OCI-LY7 (cell line): ENCODE results near the gene PIH1D1. TPM values are rescaled to one million over a fixed set of nuclear protein-coding genes. Genes with fewer than 3 reads are reported as not detected.

Experiments used
- BruUV-seq: library from RNA; stranded (reverse); fragments of 400-500 nt; replicated peaks from 2 replicates; lab custom pipeline; 2021; lab: Mats Ljungman, UMichigan
- CTCF ChIA-PET: fragments of 300-600 bp; sonication (Branson Sonifier 250); formaldehyde crosslinking; loops from one replicate; lab custom pipeline; 2022; ENCODE audit warnings: antibody characterized with exemption; ENCODE audit not compliant: unreplicated experiment; lab: Charles Lee
- POLR2A ChIA-PET: fragments of 300-600 bp; sonication (Branson Sonifier 250); formaldehyde crosslinking; loops from one replicate; lab custom pipeline; 2022; ENCODE audit warnings: antibody characterized with exemption; lab: Charles Lee
- DNase-seq: peaks from one replicate; pipeline ENCODE4 v3.0.0-alpha.2; 2015; ENCODE audit warnings: low spot score
- H2AFZ ChIP-seq: fragments of 200-600 bp; sonication (generic), shearing (Covaris generic); 2 replicates; pipeline ENCODE4 v1.6.1; 2014; ENCODE audit warnings: mild to moderate bottlenecking, antibody characterized with exemption, low read length, moderate library complexity
- H3K27ac ChIP-seq: fragments of 200-600 bp; sonication (generic); 2 replicates; pipeline ENCODE4 v1.5.1; 2014; ENCODE audit warnings: mixed run types, low read depth, mild to moderate bottlenecking, moderate library complexity, low read length, inconsistent platforms; ENCODE audit not compliant: poor library complexity, severe bottlenecking
- H3K36me3 ChIP-seq: fragments of 200-600 bp; sonication (generic); 2 replicates; pipeline ENCODE4 v1.6.1; 2014; ENCODE audit warnings: mild to moderate bottlenecking, antibody characterized with exemption, low read length, moderate library complexity, mixed read lengths; ENCODE audit not compliant: insufficient read depth
- H3K4me1 ChIP-seq: fragments of 200-600 bp; sonication (generic); 2 replicates; pipeline ENCODE4 v1.5.1; 2014; ENCODE audit warnings: mild to moderate bottlenecking, low read length; ENCODE audit not compliant: insufficient read depth, poor library complexity, severe bottlenecking
- H3K4me2 ChIP-seq: fragments of 200-600 bp; sonication (generic); 2 replicates; pipeline ENCODE4 v1.6.1; 2014; ENCODE audit warnings: mild to moderate bottlenecking, low read length
- H3K4me3 ChIP-seq: fragments of 200-600 bp; sonication (generic); 2 replicates; pipeline ENCODE4 v1.5.1; 2014; ENCODE audit warnings: mild to moderate bottlenecking, low read depth, low read length; ENCODE audit not compliant: poor library complexity, severe bottlenecking
- H3K79me2 ChIP-seq: fragments of 200-600 bp; sonication (generic); 2 replicates; pipeline ENCODE4 v1.6.1; 2016; ENCODE audit warnings: low read depth, mild to moderate bottlenecking, low read length, moderate library complexity, mixed read lengths; ENCODE audit not compliant: insufficient read depth
- H3K9me2 ChIP-seq: fragments of 200-600 bp; sonication (generic); 2 replicates; pipeline ENCODE4 v1.6.1; 2016; ENCODE audit warnings: mild to moderate bottlenecking, low read length, mixed read lengths; ENCODE audit not compliant: insufficient read depth
- H3K9me3 ChIP-seq: fragments of 200-600 bp; sonication (generic); 2 replicates; pipeline ENCODE4 v1.6.1; 2014; ENCODE audit warnings: mild to moderate bottlenecking, mixed run types, low read length, mixed read lengths
- H4K20me1 ChIP-seq: fragments of 200-600 bp; sonication (generic); 2 replicates; pipeline ENCODE4 v1.6.1; 2014; ENCODE audit warnings: mild to moderate bottlenecking, antibody characterized with exemption, low read length, moderate library complexity, mixed read lengths; ENCODE audit not compliant: insufficient read depth
- EZH2phosphoT487 ChIP-seq: fragments of 200-600 bp; sonication (generic); IDR thresholded peaks from 2 replicates; pipeline ENCODE4 v1.6.1; 2018; ENCODE audit warnings: low read depth, borderline replicate concordance, mild to moderate bottlenecking, mixed run types, antibody characterized with exemption, low read length, moderate library complexity, mixed read lengths
- intact Hi-C: fragments of 100-400 bp; cut with micrococcal nuclease; formaldehyde crosslinking; loops from one replicate; pipeline ENCODE4 v1.10.0; 2022; ENCODE audit not compliant: unreplicated experiment
- total RNA-seq, 2 experiments: library from RNA; depleted of rRNA in 1 of 2; stranded (reverse); fragments of >200 nt in 1 of 2; shearing (Covaris generic) in 1 of 2; gene quantifications; 2 replicates each; pipeline ENCODE4 v1.2.3, GENCODE V29; 2014 to 2022
- TF ChIP-seq, protein P1 (sequence below): fragments of 200-600 bp; sonication (generic); conservative IDR thresholded peaks from 2 replicates; pipeline ENCODE4 v1.5.1; 2014; ENCODE audit warnings: mild to moderate bottlenecking, antibody characterized with exemption, low read length, moderate library complexity, mixed read lengths

The PIH1D1 gene
- total RNA-seq, 2 experiments from 2014 or later, result 95.5 to 117 TPM

DNA sequence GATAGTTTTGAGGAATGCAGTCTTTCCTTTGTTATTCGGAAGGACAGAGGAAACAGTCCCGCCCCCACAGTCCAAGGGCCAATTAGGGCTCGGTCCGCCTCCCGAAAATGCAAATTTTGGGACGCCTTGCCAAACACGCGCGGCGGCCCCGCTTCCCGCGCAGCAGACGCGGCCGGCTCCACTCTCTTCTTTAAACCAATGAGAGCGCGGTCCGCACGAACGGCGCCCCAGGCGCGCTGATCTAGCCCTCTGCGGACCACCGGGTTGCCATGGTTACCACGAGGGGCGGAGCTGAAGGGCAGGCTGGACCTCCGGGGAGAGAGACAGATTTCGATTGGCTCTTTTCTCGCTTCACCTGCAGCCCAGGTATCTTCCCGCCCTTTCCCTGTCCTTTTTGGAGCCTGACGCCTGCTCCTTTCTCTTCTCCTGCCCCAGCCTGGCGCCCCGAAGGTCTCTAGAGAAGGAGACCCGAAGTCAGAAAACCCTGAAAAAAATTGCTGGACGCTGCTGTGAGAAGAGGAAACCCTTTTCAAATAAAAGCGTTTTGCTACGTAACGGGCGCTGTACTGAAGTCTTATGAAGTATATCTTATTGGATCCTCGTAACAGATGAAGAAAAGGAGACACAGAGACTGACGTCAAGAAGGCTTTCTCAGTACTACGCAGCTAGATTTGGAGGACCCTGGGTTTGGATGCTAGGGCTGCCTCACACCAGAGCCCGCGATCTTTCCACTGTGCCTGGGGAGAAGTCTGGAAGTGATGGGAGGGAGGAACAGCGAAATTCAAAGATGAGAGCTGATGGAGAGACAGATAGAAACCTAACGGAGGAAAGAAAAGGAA lies 30.4 kb downstream of the PIH1D1 start:
- TF ChIP-seq EZH2phosphoT487, result peak; percentile 79; the same call in 1 of the 2 replicates
- TF ChIP-seq, protein P1, sequence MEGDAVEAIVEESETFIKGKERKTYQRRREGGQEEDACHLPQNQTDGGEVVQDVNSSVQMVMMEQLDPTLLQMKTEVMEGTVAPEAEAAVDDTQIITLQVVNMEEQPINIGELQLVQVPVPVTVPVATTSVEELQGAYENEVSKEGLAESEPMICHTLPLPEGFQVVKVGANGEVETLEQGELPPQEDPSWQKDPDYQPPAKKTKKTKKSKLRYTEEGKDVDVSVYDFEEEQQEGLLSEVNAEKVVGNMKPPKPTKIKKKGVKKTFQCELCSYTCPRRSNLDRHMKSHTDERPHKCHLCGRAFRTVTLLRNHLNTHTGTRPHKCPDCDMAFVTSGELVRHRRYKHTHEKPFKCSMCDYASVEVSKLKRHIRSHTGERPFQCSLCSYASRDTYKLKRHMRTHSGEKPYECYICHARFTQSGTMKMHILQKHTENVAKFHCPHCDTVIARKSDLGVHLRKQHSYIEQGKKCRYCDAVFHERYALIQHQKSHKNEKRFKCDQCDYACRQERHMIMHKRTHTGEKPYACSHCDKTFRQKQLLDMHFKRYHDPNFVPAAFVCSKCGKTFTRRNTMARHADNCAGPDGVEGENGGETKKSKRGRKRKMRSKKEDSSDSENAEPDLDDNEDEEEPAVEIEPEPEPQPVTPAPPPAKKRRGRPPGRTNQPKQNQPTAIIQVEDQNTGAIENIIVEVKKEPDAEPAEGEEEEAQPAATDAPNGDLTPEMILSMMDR, result no peak
- peak overlapping the region; percentile 19; the same call in 1 of the 2 replicates for H2AFZ ChIP-seq
- peak overlapping the region; percentile 68 for H3K4me2 ChIP-seq
- peaks cover 64% of the 10 kb centered on the region for H3K4me1 ChIP-seq
- POLR2A ChIA-PET, result interaction anchor here (0.5 to 0.9 kb wide), 5 partner anchors 9 to 399 kb away, joined by 3 to 4 read pairs (median 3); no protein-coding TSS in a partner anchor
- DNase-seq, result peak; percentile 89
- H3K4me3 ChIP-seq, result peak overlapping the region; percentile 65
- no peaks in the 10 kb centered on the region for H3K9me2 ChIP-seq
- no TSS peak for BruUV-seq
- no peaks in the 10 kb centered on the region for H4K20me1 ChIP-seq
- no peaks in the 10 kb centered on the region for H3K79me2 ChIP-seq
- no peaks in the 10 kb centered on the region for H3K9me3 ChIP-seq
- intact Hi-C loops, result no loop called here
- CTCF ChIA-PET, result interaction anchor here (0.9 kb wide), 1 partner anchor 10 kb away, joined by 3 read pairs; no protein-coding TSS in a partner anchor
- no peaks in the 10 kb centered on the region for H3K36me3 ChIP-seq
- H3K27ac ChIP-seq, result no peak overlapping the region

DNA sequence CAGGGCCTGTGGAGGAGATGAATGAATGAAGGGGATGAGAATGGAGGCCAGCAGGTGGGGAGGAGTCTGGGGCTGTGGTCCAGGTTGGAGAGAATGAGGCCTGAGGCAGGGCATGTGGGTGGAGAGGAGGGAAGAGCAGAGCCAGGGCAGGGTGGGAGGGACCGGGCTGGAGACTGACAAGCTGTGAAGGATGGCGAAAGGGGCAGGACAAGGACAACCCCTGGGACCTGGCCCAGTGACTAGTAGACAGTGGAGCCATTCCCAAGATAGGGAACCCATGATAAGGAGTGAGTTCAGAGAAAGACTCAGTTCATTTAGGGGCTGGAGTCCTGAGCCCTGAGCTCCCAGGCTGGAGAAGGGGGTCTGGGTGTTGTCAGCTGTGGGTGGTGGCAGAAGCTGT lies 31.4 kb downstream of the PIH1D1 start:
- Histone ChIP-seq H3K27ac (no peak overlapping the region), H3K4me1 (peaks cover 64% of the 10 kb centered on the region), H3K36me3 (no peaks in the 10 kb centered on the region), H3K4me2 (peak overlapping the region; percentile 68), H4K20me1 (no peaks in the 10 kb centered on the region), H2AFZ (peak overlapping the region; percentile 18; the same call in 1 of the 2 replicates), H3K9me2 (no peaks in the 10 kb centered on the region), H3K4me3 (no peak overlapping the region), H3K9me3 (no peaks in the 10 kb centered on the region), H3K79me2 (no peaks in the 10 kb centered on the region)
- no peak for DNase-seq
- no TSS peak for BruUV-seq
- intact Hi-C loops, result no loop called here
- ChIA-PET CTCF (no interaction called here), POLR2A (no interaction called here)
- TF ChIP-seq, protein P1, result no peak
- no peak for TF ChIP-seq EZH2phosphoT487

DNA sequence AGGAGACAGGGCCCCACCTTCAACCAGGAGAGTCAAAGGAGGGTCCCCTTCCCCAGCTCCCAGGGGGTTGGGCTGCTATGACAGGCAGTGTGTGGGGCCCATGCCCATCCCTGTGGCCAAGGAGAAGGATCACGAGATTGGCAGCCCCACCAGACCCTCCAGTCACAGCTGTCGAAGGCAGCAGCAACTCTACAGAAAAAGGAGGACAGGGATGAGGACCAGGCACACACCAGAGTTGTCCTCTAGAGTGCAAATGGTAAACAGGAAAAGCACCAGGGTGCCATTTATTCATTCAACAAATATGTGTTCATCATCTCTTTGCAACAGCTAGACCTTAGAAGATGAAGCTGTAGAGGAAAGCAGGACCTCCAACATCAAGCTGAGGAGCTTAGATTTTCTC lies 32.4 kb downstream of the PIH1D1 start:
- POLR2A ChIA-PET, result no interaction called here
- CTCF ChIA-PET, result interaction anchor here (0.7 kb wide), 1 partner anchor 16 kb away, joined by 3 read pairs; no protein-coding TSS in a partner anchor

More for the DNA sequence above, 32.4 kb downstream of the PIH1D1 start:
- no TSS peak for BruUV-seq
- Histone ChIP-seq H3K9me2 (no peaks in the 10 kb centered on the region), H4K20me1 (no peaks in the 10 kb centered on the region), H3K27ac (no peak overlapping the region), H3K4me3 (no peak overlapping the region), H3K36me3 (no peaks in the 10 kb centered on the region), H3K4me1 (peaks cover 62% of the 10 kb centered on the region), H3K9me3 (no peaks in the 10 kb centered on the region), H3K79me2 (no peaks in the 10 kb centered on the region), H3K4me2 (no peak overlapping the region), H2AFZ (no peak overlapping the region)
- TF ChIP-seq EZH2phosphoT487, result no peak
- TF ChIP-seq, protein P1, result no peak
- no peak for DNase-seq
- intact Hi-C loops, result no loop called here
